ENCODE data around the gene CNNM1.

DNA sequence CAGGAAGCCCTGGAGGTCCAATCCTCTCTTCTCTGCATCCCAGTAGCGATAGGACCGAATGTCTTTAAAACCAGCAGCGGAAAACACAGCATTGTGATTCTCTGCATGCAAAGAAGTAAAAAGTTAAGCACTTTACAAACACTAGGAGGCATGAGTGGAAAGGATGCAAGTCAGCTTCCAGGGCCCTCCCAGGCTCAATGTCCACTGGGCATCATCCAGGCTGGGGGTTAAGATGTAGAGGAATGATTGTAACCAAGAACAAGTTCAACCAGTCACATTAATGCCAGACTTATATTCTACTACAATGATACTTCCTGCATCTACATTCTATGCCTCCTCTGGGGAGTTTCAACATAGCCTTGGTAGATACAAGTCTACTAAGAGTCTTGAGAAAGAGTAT is 77.0 kb downstream of the CNNM1 start:
- TF ChIP-seq FOXA1 (IDR thresholded peaks at IDR 0.05) (no peak), FOXM1 (IDR thresholded peaks at IDR 0.05; ENCODE audit: borderline replicate concordance) (no peak), NFRKB (IDR thresholded peaks at IDR 0.05) (no peak), ZNF384 (IDR thresholded peaks at IDR 0.05) (no peak), L3MBTL2 (conservative IDR thresholded peaks at IDR 0.05) (no peak), SP1 (IDR thresholded peaks at IDR 0.05) (no peak)

Measured in HEK293T (cell line).